K562 (cell line): ENCODE data around the gene ZCWPW1. TPM values are rescaled to one million over a fixed set of nuclear protein-coding genes. Genes with fewer than 3 reads are reported as not detected.

ENCODE experiments used
- CREM ChIP-seq: IDR thresholded peaks from 2 replicates; pipeline ENCODE4 v1.6.1; 2014; ENCODE audit warnings: antibody characterized with exemption, low read depth
- DACH1 ChIP-seq: fragments of 450-650 bp; IDR thresholded peaks from 2 replicates; pipeline ENCODE4 v1.6.1; 2018; ENCODE audit not compliant: partially characterized antibody
- E2F4 ChIP-seq: sonication (generic); formaldehyde crosslinking; IDR thresholded peaks from 2 replicates; pipeline ENCODE4 v1.8.0; 2022; ENCODE audit warnings: mild to moderate bottlenecking, low read depth, missing genetic modification reagents
- ETV1 ChIP-seq: fragments of 450-650 bp; conservative IDR thresholded peaks from 2 replicates; pipeline ENCODE4 v1.6.1; 2016; ENCODE audit warnings: missing genetic modification characterization, control low read depth, low read depth, missing compliant biosample characterization
- FOS ChIP-seq: IDR thresholded peaks from 3 replicates; pipeline ENCODE4 v1.6.1; 2011; ENCODE audit not compliant: insufficient read length; ENCODE audit errors: extremely low read depth
- FOXJ3 ChIP-seq: sonication (generic); formaldehyde crosslinking; IDR thresholded peaks from 2 replicates; pipeline ENCODE4 v1.4.0; 2020; ENCODE audit warnings: mild to moderate bottlenecking, missing genetic modification reagents
- GABPA ChIP-seq: fragments of 200-800 bp; sonication (Bioruptor generic); conservative IDR thresholded peaks from 2 replicates; pipeline ENCODE4 v1.6.1; 2016; ENCODE audit warnings: low read depth, missing genetic modification characterization, missing compliant biosample characterization
- HLTF ChIP-seq: fragments of 450-650 bp; IDR thresholded peaks from 2 replicates; pipeline ENCODE4 v1.6.1; 2016
- NCOA6 ChIP-seq: fragments of 450-650 bp; IDR thresholded peaks from 2 replicates; pipeline ENCODE4 v1.6.1; 2017; ENCODE audit warnings: mild to moderate bottlenecking
- NELFE ChIP-seq: IDR thresholded peaks from 2 replicates; pipeline ENCODE4 v1.6.1; 2011; ENCODE audit warnings: mild to moderate bottlenecking; ENCODE audit not compliant: insufficient read depth, insufficient read length
- STAG1 ChIP-seq: sonication (generic); formaldehyde crosslinking; IDR thresholded peaks from 2 replicates; pipeline ENCODE4 v1.5.0; 2020; ENCODE audit warnings: missing genetic modification reagents, borderline replicate concordance
- ZBED1 ChIP-seq: IDR thresholded peaks from 2 replicates; pipeline ENCODE4 v1.6.1; 2014
- ZKSCAN8 ChIP-seq: fragments of 200-800 bp; sonication (Bioruptor generic); IDR thresholded peaks from 2 replicates; pipeline ENCODE4 v1.6.1; 2016; ENCODE audit warnings: missing genetic modification characterization, missing compliant biosample characterization
- ZNF239 ChIP-seq: fragments of 250-450 bp; sonication (Bioruptor Pico); IDR thresholded peaks from 2 replicates; pipeline ENCODE4 v1.4.0; 2020; ENCODE audit warnings: mild to moderate bottlenecking
- ZNF518B ChIP-seq: fragments of 250-450 bp; sonication (Bioruptor Pico); IDR thresholded peaks from 2 replicates; pipeline ENCODE4 v1.5.0; 2021; ENCODE audit warnings: mild to moderate bottlenecking, moderate library complexity
- polyA plus RNA-seq, 8 experiments: library from polyadenylated mRNA; depleted of rRNA in 4 of 8; stranded (reverse) in 5 of 8; unstranded in 3 of 8; fragments of >200 nt; fragmentation: Nextera tagmentation in 2 of 8; fragmentation: Illumina TruSeq in 1 of 8; extraction: Ambion mirVana in 2 of 8; extraction: Trizol in 1 of 8; gene quantifications; 2 replicates each; pipeline versions ENCODE4 v1.2.1 to v1.2.3, GENCODE V29; 2011 to 2014; ENCODE audit warnings: inconsistent platforms in 1 of 8, missing spikeins in 1 of 8
- total RNA-seq, 7 experiments: library from RNA; depleted of rRNA in 6 of 7; stranded (reverse); fragments of >200 nt in 6 of 7; fragmentation: Illumina TruSeq in 2 of 7; extraction: Trizol in 2 of 7; gene quantifications; 2 replicates each; pipeline versions ENCODE4 v1.2.1 to v1.2.3, GENCODE V29; 2011 to 2021; ENCODE audit warnings: low replicate concordance in 1 of 7
- TF ChIP-seq, protein P1 (sequence below): fragments of 450-650 bp; IDR thresholded peaks from 2 replicates; pipeline ENCODE4 v1.6.1; 2017; ENCODE audit warnings: antibody characterized with exemption, mild to moderate bottlenecking
- TF ChIP-seq, protein P2 (sequence below): fragments of 250-450 bp; sonication (Bioruptor Pico); IDR thresholded peaks from 2 replicates; pipeline ENCODE4 v1.4.0; 2020
- TF ChIP-seq, protein P3 (sequence below): fragments of 250-450 bp; sonication (Bioruptor Pico); IDR thresholded peaks from 2 replicates; pipeline ENCODE4 v1.8.0; 2022; ENCODE audit warnings: inconsistent platforms

ZCWPW1 gene
- total and polyA plus RNA-seq, 9 of the 15 experiments (the other 6 are each of a cell fraction or from before 2014, with no cell fraction given) = 0.18 to 1.7 (median 1.2) TPM

GRCh38 chr7:100465702-100466311 is 37.3 kb upstream of the ZCWPW1 start (continued):
- TF ChIP-seq, protein P1, sequence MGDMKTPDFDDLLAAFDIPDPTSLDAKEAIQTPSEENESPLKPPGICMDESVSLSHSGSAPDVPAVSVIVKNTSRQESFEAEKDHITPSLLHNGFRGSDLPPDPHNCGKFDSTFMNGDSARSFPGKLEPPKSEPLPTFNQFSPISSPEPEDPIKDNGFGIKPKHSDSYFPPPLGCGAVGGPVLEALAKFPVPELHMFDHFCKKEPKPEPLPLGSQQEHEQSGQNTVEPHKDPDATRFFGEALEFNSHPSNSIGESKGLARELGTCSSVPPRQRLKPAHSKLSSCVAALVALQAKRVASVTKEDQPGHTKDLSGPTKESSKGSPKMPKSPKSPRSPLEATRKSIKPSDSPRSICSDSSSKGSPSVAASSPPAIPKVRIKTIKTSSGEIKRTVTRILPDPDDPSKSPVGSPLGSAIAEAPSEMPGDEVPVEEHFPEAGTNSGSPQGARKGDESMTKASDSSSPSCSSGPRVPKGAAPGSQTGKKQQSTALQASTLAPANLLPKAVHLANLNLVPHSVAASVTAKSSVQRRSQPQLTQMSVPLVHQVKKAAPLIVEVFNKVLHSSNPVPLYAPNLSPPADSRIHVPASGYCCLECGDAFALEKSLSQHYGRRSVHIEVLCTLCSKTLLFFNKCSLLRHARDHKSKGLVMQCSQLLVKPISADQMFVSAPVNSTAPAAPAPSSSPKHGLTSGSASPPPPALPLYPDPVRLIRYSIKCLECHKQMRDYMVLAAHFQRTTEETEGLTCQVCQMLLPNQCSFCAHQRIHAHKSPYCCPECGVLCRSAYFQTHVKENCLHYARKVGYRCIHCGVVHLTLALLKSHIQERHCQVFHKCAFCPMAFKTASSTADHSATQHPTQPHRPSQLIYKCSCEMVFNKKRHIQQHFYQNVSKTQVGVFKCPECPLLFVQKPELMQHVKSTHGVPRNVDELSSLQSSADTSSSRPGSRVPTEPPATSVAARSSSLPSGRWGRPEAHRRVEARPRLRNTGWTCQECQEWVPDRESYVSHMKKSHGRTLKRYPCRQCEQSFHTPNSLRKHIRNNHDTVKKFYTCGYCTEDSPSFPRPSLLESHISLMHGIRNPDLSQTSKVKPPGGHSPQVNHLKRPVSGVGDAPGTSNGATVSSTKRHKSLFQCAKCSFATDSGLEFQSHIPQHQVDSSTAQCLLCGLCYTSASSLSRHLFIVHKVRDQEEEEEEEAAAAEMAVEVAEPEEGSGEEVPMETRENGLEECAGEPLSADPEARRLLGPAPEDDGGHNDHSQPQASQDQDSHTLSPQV = no peak
- TF ChIP-seq GABPA (tag) (no peak), STAG1 (CRISPR knock-in tag) (no peak; the same call in 1 of the 2 replicates), NCOA6 (no peak), ZNF239 (no peak), CREM (peak; percentile 34), FOS (no peak), ZNF518B (CRISPR knock-in tag) (no peak), E2F4 (CRISPR knock-in tag) (no peak), ZBED1 (no peak), FOXJ3 (CRISPR knock-in tag) (no peak), DACH1 (no peak), ETV1 (tag) (no peak), NELFE (no peak), ZKSCAN8 (no peak), HLTF (peak; percentile 65; the same call in 1 of the 2 replicates)
- TF ChIP-seq, protein P2, sequence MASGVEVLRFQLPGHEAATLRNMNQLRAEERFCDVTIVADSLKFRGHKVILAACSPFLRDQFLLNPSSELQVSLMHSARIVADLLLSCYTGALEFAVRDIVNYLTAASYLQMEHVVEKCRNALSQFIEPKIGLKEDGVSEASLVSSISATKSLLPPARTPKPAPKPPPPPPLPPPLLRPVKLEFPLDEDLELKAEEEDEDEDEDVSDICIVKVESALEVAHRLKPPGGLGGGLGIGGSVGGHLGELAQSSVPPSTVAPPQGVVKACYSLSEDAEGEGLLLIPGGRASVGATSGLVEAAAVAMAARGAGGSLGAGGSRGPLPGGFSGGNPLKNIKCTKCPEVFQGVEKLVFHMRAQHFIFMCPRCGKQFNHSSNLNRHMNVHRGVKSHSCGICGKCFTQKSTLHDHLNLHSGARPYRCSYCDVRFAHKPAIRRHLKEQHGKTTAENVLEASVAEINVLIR = no peak
- TF ChIP-seq, protein P3, sequence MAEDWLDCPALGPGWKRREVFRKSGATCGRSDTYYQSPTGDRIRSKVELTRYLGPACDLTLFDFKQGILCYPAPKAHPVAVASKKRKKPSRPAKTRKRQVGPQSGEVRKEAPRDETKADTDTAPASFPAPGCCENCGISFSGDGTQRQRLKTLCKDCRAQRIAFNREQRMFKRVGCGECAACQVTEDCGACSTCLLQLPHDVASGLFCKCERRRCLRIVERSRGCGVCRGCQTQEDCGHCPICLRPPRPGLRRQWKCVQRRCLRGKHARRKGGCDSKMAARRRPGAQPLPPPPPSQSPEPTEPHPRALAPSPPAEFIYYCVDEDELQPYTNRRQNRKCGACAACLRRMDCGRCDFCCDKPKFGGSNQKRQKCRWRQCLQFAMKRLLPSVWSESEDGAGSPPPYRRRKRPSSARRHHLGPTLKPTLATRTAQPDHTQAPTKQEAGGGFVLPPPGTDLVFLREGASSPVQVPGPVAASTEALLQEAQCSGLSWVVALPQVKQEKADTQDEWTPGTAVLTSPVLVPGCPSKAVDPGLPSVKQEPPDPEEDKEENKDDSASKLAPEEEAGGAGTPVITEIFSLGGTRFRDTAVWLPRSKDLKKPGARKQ (CRISPR knock-in tag) = no peak
